Duodenal mucosa (tissue), 2 donors: ENCODE results near the gene ATP6V0A1.

Experiments used
- H3K27ac ChIP-seq: one replicate; pipeline ENCODE4 v1.7.0; 2013; ENCODE audit warnings: low read depth, low read length
- H3K27me3 ChIP-seq, 2 donors: one replicate each; pipeline ENCODE4 v1.7.0; 2013; ENCODE audit warnings: low read length in 2 of 2, control low read depth in 1 of 2; ENCODE audit not compliant: insufficient read depth in 2 of 2, control insufficient read depth in 1 of 2
- H3K36me3 ChIP-seq, 2 donors: one replicate each; pipeline ENCODE4 v1.7.0; 2013; ENCODE audit warnings: low read length in 2 of 2, control low read depth in 1 of 2; ENCODE audit not compliant: insufficient read depth in 2 of 2, control insufficient read depth in 1 of 2
- H3K4me1 ChIP-seq, 2 donors: one replicate each; pipeline ENCODE4 v1.7.0; 2013; ENCODE audit warnings: low read length in 2 of 2, control low read depth in 1 of 2; ENCODE audit not compliant: insufficient read depth in 2 of 2, control insufficient read depth in 1 of 2
- H3K4me3 ChIP-seq, 2 donors: one replicate each; pipeline ENCODE4 v1.7.0; 2013; ENCODE audit warnings: low read length in 2 of 2, low read depth in 1 of 2
- H3K9ac ChIP-seq, 2 donors: one replicate each; pipeline ENCODE4 v1.7.0; 2013; ENCODE audit warnings: low read length in 2 of 2, low read depth in 1 of 2
- H3K9me3 ChIP-seq, 2 donors: one replicate each; pipeline ENCODE4 v1.7.0; 2013; ENCODE audit warnings: low read length in 2 of 2, control low read depth in 1 of 2; ENCODE audit not compliant: control insufficient read depth in 1 of 2

ATP6V0A1 gene

DNA sequence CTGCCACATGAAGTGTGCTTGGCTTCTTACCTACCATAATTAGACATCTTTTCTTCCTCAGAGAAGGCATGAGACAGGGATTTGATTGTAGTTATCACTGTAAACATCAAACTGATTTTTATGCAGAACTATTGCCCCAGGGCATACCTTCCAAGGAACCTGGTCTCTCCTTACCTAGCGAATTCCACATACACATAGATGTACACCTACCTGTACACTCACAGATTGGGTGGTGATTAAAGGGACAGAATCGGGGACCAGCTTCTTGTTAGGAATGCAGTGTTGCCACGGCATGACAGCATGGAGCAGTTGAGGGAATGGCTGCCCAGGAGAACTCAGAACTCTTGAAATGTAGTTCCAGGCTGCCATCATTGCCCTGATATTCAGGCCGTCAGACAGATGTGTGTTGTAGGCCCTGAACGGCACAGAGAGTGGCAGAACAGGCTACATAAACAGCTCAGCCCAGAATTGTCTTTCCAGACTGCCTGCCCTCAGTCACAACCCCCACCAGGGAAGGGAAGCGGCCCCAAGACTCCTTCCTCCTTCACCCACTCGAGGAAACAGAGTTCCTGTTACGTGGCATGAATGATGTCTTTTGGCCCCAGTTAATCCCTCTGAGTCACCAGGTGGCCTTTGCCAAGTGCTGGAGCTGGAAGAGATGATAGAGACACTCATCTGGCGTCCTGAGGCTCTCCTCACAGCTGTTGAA lies 59.5 kb downstream of the ATP6V0A1 start:
- Histone ChIP-seq H3K27ac (peak overlapping the region; percentile 89), H3K9me3 (no peaks in the 10 kb centered on the region), H3K36me3 (peaks cover 13 to 28% of the 10 kb centered on the region in 2 donors), H3K4me3 (peak overlapping the region in 1 of 2 donors; percentile 11), H3K4me1 (peaks cover 45 to 66% of the 10 kb centered on the region in 2 donors), H3K9ac (peak overlapping the region; percentile 40 to 64), H3K27me3 (no peaks in the 10 kb centered on the region)

DNA sequence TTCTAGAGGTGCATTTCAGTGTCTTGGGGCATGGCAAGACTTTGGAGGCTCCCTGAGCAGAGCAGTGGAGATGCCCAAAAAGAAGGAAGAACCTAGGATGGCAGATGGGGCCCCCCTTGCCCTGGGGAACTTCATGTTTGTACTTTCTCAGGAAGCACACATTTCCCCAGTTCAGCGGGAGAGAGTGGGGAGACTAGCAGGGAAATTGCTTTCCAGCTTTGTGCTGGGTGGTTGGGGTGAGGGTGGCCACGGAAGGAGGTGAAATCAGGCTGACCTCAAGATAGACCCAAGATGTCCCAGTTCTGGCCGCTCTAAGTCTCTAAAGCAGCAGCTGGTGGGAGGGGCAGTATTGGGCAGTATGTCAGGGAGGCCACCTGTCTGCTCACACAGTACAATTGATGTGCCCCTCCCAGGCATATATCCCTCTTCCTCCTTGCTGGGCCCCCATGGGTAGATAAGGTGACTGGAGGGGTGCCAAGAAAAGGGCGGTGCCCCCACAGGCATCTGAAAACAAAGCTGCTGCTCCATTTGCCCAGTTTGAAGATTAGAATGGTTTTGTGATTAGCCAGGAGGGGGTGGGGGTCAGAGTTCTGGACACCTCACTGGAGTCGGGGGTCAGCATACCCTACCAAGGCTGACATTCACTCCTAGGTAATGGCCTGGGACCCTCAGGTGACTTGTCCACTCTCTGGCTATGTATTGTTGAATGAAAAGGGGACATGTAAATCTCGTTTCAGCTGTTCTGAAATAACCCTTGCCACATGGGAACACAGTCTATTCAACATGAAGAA lies 60.3 kb downstream of the ATP6V0A1 start:
- peak overlapping the region; percentile 89 for H3K27ac ChIP-seq
- H3K9ac ChIP-seq: peak overlapping the region; percentile 0 to 64
- no peaks in the 10 kb centered on the region for H3K27me3 ChIP-seq
- H3K9me3 ChIP-seq: no peaks in the 10 kb centered on the region
- peaks cover 13 to 22% of the 10 kb centered on the region in 2 donors for H3K36me3 ChIP-seq
- no peak overlapping the region for H3K4me3 ChIP-seq
- peaks cover 45 to 60% of the 10 kb centered on the region in 2 donors for H3K4me1 ChIP-seq

DNA sequence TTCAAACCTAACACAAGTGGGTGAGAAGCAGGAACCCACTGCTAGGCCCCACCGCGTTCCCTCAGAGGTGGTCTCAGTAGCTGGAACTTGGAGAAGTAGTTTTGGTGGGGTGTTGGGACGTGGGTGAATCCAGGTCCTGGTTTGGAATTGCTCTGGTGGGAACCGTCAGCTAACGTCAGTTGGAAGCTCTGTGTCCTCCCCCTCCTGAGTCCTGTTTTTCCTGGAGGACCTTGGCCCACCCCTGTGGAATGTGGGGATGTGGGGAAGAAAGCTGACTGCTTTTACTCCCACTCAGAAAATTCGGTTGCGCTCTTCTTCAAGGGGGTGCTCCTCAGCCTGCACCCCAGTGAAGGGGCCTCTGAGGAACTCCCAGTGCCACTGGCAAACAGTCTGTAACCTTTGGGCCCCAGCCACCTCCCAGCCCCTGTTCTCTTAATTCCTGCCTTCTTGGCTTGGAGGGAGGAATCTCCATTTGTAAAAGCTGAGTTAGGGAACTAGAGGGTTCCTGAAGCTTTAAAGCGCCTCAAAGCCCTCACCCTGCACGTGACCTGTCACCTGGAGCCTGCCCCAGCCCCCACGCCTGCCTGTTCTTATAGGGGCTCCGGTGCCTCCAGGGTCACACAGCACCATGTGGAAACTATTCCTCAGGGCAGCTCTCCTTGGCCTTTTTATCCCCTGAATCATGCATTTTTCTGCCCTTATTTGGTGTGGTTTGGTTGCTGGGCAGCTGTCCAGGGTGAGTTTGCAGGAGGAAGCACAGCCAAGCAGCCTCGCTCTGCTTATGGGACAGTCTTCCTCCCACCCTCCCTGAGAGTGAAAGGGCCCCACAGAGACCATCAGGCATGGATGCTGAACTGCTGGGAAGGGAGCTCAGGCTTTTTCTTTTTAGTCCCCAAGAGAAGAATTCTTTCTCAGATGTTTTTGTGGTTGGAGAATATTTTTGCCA lies 61.1 kb downstream of the ATP6V0A1 start:
- peaks cover 7 to 13% of the 10 kb centered on the region in 2 donors for H3K36me3 ChIP-seq
- peak overlapping the region; percentile 89 for H3K27ac ChIP-seq
- no peaks in the 10 kb centered on the region for H3K9me3 ChIP-seq
- peak overlapping the region; percentile 1 to 64 for H3K9ac ChIP-seq
- H3K27me3 ChIP-seq: no peaks in the 10 kb centered on the region
- peaks cover 45 to 60% of the 10 kb centered on the region in 2 donors for H3K4me1 ChIP-seq
- peak overlapping the region in 1 of 2 donors; percentile 17 for H3K4me3 ChIP-seq

DNA sequence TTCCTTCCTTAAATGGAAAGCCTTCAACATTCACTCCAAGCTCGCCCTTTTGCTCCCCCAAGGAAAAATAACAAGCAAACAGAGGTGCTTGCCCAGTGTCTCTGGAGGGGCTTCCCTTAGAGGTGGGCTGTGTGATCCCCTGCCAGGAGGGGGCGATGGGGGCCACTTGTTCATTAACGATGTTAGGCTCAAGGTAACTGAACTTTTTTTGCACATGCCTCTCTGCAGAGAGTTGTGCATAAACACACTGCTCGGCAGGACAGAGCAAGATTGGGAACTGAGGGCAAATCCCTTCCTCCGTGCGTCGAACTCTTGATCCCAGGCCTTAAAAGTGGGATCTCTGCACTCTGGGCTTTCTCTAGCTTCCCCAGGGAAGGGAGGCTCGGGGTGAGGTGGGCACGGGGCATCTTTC lies 61.9 kb downstream of the ATP6V0A1 start:
- H3K9me3 ChIP-seq: no peaks in the 10 kb centered on the region
- H3K9ac ChIP-seq: peak overlapping the region; percentile 1 to 19
- peak overlapping the region; percentile 89 for H3K27ac ChIP-seq
- H3K27me3 ChIP-seq: no peaks in the 10 kb centered on the region
- peaks cover 7 to 12% of the 10 kb centered on the region in 2 donors for H3K36me3 ChIP-seq
- no peak overlapping the region for H3K4me3 ChIP-seq
- H3K4me1 ChIP-seq: peaks cover 45 to 60% of the 10 kb centered on the region in 2 donors

DNA sequence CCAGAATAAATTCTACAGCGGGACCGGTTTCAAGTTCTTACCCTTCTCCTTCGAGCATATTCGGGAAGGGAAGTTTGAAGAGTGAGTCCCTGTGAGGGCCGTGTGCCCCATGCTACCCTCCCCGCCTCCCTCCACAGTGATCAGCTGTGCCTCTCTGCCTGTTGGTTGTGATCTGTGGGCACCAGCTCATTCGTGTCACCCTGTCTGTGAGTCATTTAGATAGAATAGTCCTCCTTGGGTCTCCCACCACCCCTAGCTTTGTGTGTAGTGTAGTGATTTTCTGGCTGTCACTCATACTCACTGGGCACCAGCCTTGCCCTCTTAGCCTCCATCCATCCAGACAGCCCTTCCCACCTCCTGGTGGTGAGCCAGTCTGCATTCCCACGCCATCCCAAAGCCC lies 62.4 kb downstream of the ATP6V0A1 start:
- H3K36me3 ChIP-seq: peaks cover 7 to 12% of the 10 kb centered on the region in 2 donors
- H3K27me3 ChIP-seq: no peaks in the 10 kb centered on the region
- peaks cover 45 to 60% of the 10 kb centered on the region in 2 donors for H3K4me1 ChIP-seq
- peak overlapping the region; percentile 82 for H3K27ac ChIP-seq
- H3K9ac ChIP-seq: peak overlapping the region; percentile 1 to 19
- H3K4me3 ChIP-seq: no peak overlapping the region
- no peaks in the 10 kb centered on the region for H3K9me3 ChIP-seq

DNA sequence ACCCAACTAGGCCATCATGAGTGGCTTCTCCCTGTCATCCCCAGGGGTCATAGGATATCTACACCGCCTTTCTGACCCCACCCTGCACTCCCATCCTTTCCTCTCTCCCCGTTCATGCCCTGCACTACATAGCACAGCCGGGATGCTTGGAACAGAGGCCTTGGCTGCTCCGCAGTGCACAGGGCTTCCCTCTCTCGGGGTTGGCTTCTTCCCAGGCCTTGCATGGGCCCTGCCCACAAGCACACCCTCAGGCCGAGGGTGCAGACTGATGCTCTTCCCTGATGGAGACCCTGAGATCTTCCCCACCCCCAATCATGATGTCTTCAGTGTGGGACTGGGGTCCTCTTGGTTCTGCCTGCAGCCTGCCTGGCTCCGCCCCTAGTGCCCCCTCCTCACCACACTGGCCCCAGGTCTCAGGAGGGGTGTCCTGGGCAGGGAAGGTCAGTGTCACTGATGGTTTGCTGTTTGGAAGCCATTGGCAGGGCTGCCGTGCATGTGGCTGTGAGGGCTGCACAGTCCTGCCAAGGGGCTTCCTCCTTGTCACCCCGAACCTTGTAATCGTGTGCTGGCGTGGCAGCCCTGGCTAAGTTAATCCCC lies 63.1 kb downstream of the ATP6V0A1 start:
- Histone ChIP-seq H3K27ac (peak overlapping the region; percentile 82), H3K4me1 (peaks cover 45 to 60% of the 10 kb centered on the region in 2 donors), H3K27me3 (no peaks in the 10 kb centered on the region), H3K9ac (no peak overlapping the region), H3K36me3 (peaks cover 7 to 12% of the 10 kb centered on the region in 2 donors), H3K9me3 (no peaks in the 10 kb centered on the region), H3K4me3 (no peak overlapping the region)

DNA sequence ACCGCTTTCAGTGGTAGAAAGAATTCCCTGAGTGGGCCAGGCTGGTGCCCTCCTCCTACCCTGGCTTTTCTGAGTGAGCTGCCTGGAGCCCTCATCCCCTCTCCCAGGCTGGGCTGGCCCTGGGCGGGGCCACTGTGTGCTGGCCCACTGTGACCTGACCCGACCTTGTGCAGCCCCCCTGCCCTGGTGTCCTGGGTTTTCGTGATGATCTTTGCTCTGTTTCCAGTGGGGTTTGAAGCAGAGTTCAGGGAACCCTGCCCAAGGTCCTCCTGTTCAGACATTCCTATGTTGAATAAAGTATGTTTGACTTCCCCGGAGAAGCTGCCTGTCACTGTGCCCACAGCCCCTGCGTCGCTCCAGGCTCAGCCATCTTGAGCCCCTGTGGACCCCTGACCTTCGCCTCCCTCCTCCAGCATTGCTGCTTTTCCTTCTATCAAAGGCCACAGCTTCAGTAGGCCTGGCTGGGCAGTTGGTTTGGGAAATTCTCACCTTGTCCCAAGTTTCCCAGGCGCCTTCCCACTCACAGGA lies 63.6 kb downstream of the ATP6V0A1 start:
- no peaks in the 10 kb centered on the region for H3K9me3 ChIP-seq
- H3K9ac ChIP-seq: no peak overlapping the region
- no peaks in the 10 kb centered on the region for H3K27me3 ChIP-seq
- H3K27ac ChIP-seq: peak overlapping the region; percentile 82
- peaks cover 45 to 60% of the 10 kb centered on the region in 2 donors for H3K4me1 ChIP-seq
- H3K4me3 ChIP-seq: no peak overlapping the region
- H3K36me3 ChIP-seq: peaks cover 7 to 12% of the 10 kb centered on the region in 2 donors

DNA sequence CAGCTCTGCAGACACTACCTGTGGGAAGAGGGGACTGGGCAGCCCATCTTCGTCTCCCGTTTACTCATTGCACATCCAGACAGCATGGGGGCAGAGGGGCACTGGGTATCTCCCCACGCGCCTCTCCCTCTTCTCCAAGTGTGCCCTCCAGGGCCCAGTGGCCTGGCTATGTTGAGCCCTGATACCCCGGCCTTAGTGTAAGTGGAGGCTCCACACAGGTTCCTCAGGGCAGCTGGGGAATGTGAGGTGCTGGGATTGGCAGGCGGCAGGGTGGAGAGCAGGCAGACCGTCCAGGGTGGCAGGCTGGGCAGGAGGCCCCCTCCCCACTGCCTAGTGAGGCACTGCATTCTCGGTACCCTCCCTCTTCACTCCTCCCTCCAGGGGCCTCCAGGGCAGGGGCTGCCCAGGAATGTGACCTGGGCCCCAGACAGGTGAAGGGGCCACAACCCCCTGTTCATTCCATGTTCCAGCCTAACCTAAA lies 64.2 kb downstream of the ATP6V0A1 start:
- H3K36me3 ChIP-seq: peaks cover 7 to 12% of the 10 kb centered on the region in 2 donors
- H3K27ac ChIP-seq: peak overlapping the region; percentile 82
- H3K27me3 ChIP-seq: no peaks in the 10 kb centered on the region
- H3K4me3 ChIP-seq: no peak overlapping the region
- H3K9ac ChIP-seq: no peak overlapping the region
- peaks cover 41 to 57% of the 10 kb centered on the region in 2 donors for H3K4me1 ChIP-seq
- no peaks in the 10 kb centered on the region for H3K9me3 ChIP-seq

DNA sequence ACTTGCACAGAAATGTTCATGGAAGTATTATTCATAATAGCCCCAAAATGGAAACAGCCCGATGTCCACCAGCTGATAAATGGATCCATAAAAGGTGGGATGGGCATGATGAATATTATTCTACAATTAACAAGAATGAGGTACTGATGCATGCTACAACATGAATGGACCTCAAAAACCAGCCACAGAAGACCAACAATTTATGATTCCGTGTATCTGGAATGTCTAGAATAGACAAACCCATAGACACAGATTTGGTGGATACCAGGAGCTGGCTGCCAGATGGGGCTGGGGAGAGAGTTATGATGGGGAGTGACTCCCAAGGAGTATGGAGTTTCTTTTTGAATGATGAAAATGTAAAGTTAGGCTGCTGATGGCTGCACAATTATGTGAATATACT lies 66.5 kb downstream of the ATP6V0A1 start:
- Histone ChIP-seq H3K27me3 (no peaks in the 10 kb centered on the region), H3K9ac (no peak overlapping the region), H3K36me3 (peaks cover 7 to 12% of the 10 kb centered on the region in 2 donors), H3K27ac (no peak overlapping the region), H3K4me3 (no peak overlapping the region), H3K4me1 (peaks cover 17 to 39% of the 10 kb centered on the region in 2 donors), H3K9me3 (no peaks in the 10 kb centered on the region)
